GM12865 (cell line): ENCODE measurements around the gene LRRC27.
"Not testable (repeated sequence)": the region's sequence is repeated elsewhere in the genome, so short reads cannot be mapped to it uniquely, and the experiment has no call there.

ENCODE experiments used
- DNase-seq: peaks from one replicate; pipeline ENCODE4 v3.0.0; 2010; ENCODE audit warnings: low read depth
- H3K4me3 ChIP-seq: 2 replicates; pipeline ENCODE4 v1.5.1; 2011; ENCODE audit warnings: mild to moderate bottlenecking, low read depth, low read length, control low read depth
- CTCF ChIP-seq: IDR thresholded peaks from 2 replicates; pipeline ENCODE4 v1.5.1; 2011; ENCODE audit warnings: low read length, control low read depth, low read depth, inconsistent platforms; ENCODE audit not compliant: insufficient read depth; ENCODE audit errors: missing control alignments

Gene LRRC27

DNA sequence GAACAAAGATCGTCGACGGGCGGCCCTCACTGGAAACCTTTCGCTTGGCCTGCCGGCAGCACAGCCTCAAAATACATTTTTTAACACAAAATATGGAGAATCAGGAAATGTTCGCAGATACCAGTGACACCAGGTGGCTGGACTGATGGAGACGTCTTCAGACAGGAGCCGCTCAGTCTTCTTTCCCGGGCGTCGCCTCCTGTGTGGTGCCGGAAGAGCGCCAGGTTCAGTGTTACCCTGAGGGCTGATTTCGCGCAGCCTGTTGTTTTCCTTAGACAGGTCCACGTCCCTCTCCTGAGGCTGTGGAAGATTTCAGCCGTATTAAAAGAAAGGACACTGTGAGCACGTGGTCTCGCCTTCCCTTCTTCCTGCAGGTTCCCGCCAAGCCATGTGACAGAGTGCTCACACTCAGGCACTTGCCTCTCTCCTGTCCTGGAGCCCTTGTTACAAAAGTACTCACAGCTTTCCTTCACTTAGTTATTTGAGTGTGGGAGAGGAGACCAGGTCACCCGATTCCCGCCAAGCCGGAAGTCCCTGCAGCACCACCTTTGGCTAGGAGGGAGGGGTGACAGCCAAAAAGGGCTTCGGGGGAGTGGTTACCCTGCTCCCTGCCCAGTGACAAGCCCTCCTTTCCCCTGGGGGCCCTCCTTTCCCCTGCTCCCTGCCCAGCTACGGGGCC is 43.3 kb downstream of the LRRC27 start:
- no peak for DNase-seq
- H3K4me3 ChIP-seq: no peak overlapping the region
- TF ChIP-seq CTCF: no peak

GRCh38 chr10:132375795-132376297 is 43.9 kb downstream of the LRRC27 start:
- DNase-seq: no peak
- TF ChIP-seq CTCF: no peak
- H3K4me3 ChIP-seq: no peak overlapping the region

DNA sequence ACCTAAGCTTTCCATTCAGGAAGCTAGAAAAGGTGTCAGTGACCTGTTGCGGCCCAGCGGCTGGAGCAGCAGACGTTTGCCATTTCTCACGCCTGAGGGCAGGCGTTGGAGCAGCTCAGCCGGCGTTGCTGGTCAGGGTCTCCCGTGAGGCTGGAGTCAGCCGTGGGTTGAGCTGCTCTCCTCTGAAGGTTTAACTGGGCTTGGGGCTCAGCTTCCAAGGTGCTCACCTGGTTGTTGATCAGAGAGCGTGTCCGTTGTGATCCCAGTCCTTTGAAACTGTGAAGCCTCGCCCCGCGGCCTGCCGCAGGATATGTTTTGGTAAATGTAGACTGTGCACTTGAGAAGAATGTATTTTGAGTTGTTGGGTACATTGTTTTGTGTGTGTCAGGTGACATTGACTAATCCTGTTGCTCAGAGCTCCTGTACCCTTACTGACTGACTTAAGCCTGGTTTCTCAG is 44.4 kb downstream of the LRRC27 start:
- TF ChIP-seq CTCF: no peak
- no peak overlapping the region for H3K4me3 ChIP-seq
- DNase-seq: no peak

- no peak for DNase-seq
- TF ChIP-seq CTCF: no peak
- H3K4me3 ChIP-seq: no peak overlapping the region
Measured at GRCh38 chr10:132377326-132377725, 45.3 kb downstream of the LRRC27 start.

DNA sequence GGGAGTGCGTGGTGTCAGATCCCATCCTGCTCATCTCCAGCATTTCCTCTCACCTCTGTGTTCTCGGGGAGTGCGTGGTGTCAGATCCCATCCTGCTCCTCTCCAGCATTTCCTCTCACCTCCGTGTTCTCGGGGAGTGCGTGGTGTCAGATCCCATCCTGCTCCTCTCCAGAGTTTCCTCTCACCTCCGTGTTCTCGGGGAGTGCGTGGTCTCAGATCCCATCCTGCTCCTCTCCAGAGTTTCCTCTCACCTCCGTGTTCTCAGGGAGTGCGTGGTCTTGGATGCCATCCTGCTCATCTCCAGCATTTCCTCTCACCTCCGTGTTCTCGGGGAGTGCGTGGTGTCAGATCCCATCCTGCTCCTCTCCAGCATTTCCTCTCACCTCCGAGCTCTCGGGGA is 47.0 kb downstream of the LRRC27 start:
- not testable (repeated sequence) for DNase-seq, H3K4me3 ChIP-seq

DNA sequence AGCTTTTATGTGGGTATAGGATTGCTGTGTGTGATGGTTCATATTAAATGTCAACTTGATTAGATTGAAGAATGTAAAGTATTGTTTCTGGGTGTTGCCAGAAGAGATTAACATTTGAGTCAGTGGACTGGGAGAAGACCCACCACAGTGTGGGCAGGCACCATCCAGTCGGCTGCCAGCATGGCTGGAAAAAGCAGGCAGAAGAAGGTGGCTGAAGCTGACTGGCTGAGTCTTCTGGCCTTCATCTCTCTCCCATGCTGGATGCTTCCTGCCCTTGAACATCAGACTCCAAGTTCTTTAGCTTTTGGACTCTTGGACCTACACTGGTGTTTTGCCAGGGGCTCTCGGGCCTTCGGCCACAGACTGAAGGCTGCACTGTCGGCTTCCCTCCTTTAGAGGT is 49.0 kb downstream of the LRRC27 start:
- not testable (repeated sequence) for DNase-seq, H3K4me3 ChIP-seq

- DNase-seq: no peak
- no peak overlapping the region for H3K4me3 ChIP-seq
- TF ChIP-seq CTCF: no peak
Measured at GRCh38 chr10:132381741-132382140, 49.7 kb downstream of the LRRC27 start.

- H3K4me3 ChIP-seq: no peak overlapping the region
- TF ChIP-seq CTCF: no peak
- no peak for DNase-seq
Measured at GRCh38 chr10:132382231-132382922, 50.4 kb downstream of the LRRC27 start.
